ENCODE data around the gene ADAMTSL3.

Gene ADAMTSL3

DNA sequence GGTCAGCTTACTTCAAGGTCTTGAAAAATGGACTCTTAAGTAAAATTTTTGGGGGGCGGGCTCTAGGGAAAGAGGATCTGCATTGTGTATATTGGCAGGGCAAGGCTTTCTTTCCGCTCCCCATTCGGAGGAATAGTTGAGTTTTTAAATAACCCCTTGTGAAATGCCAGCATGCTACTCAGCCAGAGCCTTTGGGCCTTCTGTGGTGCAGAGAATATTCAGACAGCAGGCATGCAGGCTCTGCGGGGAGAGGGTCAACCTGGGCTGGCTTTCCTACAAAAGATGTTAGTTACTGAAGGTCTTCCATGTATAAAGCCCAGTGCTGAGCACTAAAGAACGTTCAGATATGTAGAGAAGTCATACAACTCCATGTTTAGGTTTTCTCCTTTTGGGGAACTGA lies 40.6 kb downstream of the ADAMTSL3 start:
- Histone ChIP-seq H3K36me3 (ENCODE audit: control insufficient read depth in 4 of 4, insufficient read depth in 4 of 4, low read length in 3 of 4) (no peaks in the 10 kb centered on the region), H3K4me3 (ENCODE audit: control insufficient read depth in 1 of 7, extremely low read depth in 1 of 7, insufficient read depth in 4 of 7, low read depth in 2 of 7, low read length in 6 of 7) (no peak overlapping the region), H3K4me1 (ENCODE audit: control extremely low read depth in 1 of 4, control insufficient read depth in 4 of 4, insufficient read depth in 4 of 4, low read length in 3 of 4) (no peaks in the 10 kb centered on the region), H3K27ac (ENCODE audit: insufficient read depth in 1 of 2, low read depth in 1 of 2, low read length in 2 of 2, poor library complexity in 1 of 2, severe bottlenecking in 2 of 2) (no peak overlapping the region), H3K27me3 (replicated peaks in 2 of 5; ENCODE audit: control insufficient read depth in 4 of 5, insufficient read depth in 5 of 5, low read length in 4 of 5) (peaks cover 0 to 2% (median 0%) of the 10 kb centered on the region in 5 experiments), H3K9me3 (ENCODE audit: control extremely low read depth in 1 of 5, control insufficient read depth in 4 of 5, insufficient read depth in 2 of 5, low read depth in 1 of 5, low read length in 4 of 5) (peaks cover 0 to 2% (median 0%) of the 10 kb centered on the region in 5 experiments)
- POLR2A ChIA-PET: no interaction called here
- WGBS (ENCODE audit: insufficient coverage): 96% methylated on average over 5 of the region's 5 CpGs
- CTCF ChIA-PET: no interaction called here
- no peak for DNase-seq

DNA sequence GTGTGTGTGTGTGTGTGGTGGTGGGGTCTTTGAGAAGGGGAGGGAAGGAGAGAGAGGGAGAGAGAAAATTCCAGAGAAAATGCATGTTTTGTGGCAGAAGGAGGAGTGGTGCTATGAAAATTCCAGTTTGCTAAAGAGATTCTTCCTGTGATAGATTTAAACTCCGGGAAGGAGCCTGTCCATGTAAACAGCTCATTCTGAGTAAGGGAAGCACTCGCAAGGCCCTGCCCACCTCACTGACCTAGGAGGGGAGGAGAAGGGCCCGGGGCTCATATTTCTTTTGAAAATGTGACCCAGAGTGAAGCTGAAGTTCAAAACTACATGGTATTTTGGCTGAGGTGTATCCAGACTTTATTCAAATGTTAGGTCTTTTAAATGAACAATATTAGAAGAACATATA lies 41.3 kb downstream of the ADAMTSL3 start:
- ChIA-PET POLR2A (no interaction called here), CTCF (no interaction called here)
- no peak for DNase-seq
- Histone ChIP-seq H3K27me3 (replicated peaks in 2 of 5; ENCODE audit: control insufficient read depth in 4 of 5, insufficient read depth in 5 of 5, low read length in 4 of 5) (peaks cover 0 to 2% (median 0%) of the 10 kb centered on the region in 5 experiments), H3K9me3 (ENCODE audit: control extremely low read depth in 1 of 5, control insufficient read depth in 4 of 5, insufficient read depth in 2 of 5, low read depth in 1 of 5, low read length in 4 of 5) (peaks cover 0 to 2% (median 0%) of the 10 kb centered on the region in 5 experiments), H3K36me3 (ENCODE audit: control insufficient read depth in 4 of 4, insufficient read depth in 4 of 4, low read length in 3 of 4) (no peaks in the 10 kb centered on the region), H3K27ac (ENCODE audit: insufficient read depth in 1 of 2, low read depth in 1 of 2, low read length in 2 of 2, poor library complexity in 1 of 2, severe bottlenecking in 2 of 2) (no peak overlapping the region), H3K4me1 (ENCODE audit: control extremely low read depth in 1 of 4, control insufficient read depth in 4 of 4, insufficient read depth in 4 of 4, low read length in 3 of 4) (no peaks in the 10 kb centered on the region), H3K4me3 (ENCODE audit: control insufficient read depth in 1 of 7, extremely low read depth in 1 of 7, insufficient read depth in 4 of 7, low read depth in 2 of 7, low read length in 6 of 7) (no peak overlapping the region)
- 96% methylated on average over 3 of the region's 3 CpGs for WGBS (ENCODE audit: insufficient coverage)

DNA sequence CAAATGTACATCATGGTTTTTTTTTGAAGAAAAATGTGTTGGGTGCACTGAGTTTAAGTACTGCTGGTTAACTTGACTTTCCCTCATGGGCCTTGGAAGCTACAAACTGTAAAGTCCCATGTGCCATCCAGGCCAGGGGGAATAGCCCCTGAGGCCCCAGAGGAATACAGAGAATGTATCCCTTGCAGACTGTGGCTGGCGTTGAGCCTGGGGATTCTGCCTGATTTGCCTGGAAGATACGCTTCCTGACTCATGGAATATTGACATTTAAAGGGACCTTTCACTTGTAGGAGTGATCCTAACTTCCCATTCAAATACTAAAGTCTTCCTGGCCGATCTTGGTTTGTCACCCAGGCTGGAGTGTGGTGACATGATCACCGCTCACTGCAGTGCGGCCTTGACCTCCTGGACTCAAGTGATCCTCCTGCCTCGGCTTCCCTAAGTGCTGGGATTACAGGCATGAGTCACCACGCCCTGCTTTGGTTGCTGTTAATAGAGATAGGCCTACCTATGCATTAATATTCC lies 42.0 kb downstream of the ADAMTSL3 start:
- Histone ChIP-seq H3K27me3 (replicated peaks in 2 of 5; ENCODE audit: control insufficient read depth in 4 of 5, insufficient read depth in 5 of 5, low read length in 4 of 5) (peaks cover 0 to 2% (median 0%) of the 10 kb centered on the region in 5 experiments), H3K4me3 (ENCODE audit: control insufficient read depth in 1 of 7, extremely low read depth in 1 of 7, insufficient read depth in 4 of 7, low read depth in 2 of 7, low read length in 6 of 7) (no peak overlapping the region), H3K4me1 (ENCODE audit: control extremely low read depth in 1 of 4, control insufficient read depth in 4 of 4, insufficient read depth in 4 of 4, low read length in 3 of 4) (no peaks in the 10 kb centered on the region), H3K9me3 (ENCODE audit: control extremely low read depth in 1 of 5, control insufficient read depth in 4 of 5, insufficient read depth in 2 of 5, low read depth in 1 of 5, low read length in 4 of 5) (peaks cover 0 to 2% (median 0%) of the 10 kb centered on the region in 5 experiments), H3K36me3 (ENCODE audit: control insufficient read depth in 4 of 4, insufficient read depth in 4 of 4, low read length in 3 of 4) (no peaks in the 10 kb centered on the region), H3K27ac (ENCODE audit: insufficient read depth in 1 of 2, low read depth in 1 of 2, low read length in 2 of 2, poor library complexity in 1 of 2, severe bottlenecking in 2 of 2) (no peak overlapping the region)
- WGBS (ENCODE audit: insufficient coverage): 98% methylated on average over 7 of the region's 7 CpGs
- POLR2A ChIA-PET: no interaction called here
- CTCF ChIA-PET: no interaction called here
- DNase-seq: no peak

DNA sequence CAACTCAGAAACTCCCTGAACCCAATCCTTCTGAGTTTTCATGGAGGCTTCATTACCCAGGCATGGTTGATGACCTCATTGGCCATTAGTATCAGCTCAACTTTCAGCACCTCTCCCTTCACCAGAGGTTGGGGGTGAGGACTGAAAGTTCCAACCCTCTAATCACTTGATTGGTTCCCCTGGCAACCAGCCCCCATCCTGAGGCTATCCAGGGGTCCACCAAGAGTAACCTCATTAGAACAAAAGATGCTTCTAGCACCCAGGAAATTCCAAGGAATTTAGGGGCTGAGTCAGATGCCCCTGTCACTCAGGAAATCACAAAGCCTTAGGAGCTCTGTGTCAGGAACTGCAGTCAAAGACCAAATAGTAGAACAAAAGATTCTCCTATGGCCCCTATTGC lies 43.8 kb downstream of the ADAMTSL3 start:
- CTCF ChIA-PET: no interaction called here

DNA sequence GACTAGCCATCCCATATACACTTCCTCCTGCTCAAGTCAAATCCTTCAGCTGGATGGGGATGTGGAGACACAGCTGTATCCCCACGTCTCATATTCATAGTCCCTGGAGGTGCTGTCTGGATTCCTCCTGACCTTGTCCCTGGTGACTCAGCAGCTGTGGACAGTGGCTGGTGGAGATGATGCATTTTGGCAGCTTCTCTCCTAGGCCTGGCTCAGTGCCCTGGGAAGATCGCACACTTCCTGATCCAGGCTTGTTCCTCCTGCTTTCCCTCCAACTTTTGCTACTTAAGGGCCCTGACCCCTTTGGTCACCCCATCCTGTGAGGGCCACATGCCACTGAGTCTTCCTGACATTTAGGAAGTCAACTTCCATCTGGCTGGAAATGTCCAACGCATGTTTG lies 44.4 kb downstream of the ADAMTSL3 start:
- WGBS (ENCODE audit: insufficient coverage): 100% methylated on average over 3 of the region's 3 CpGs
- H3K27me3 ChIP-seq (replicated peaks in 2 of 5; ENCODE audit: control insufficient read depth in 4 of 5, insufficient read depth in 5 of 5, low read length in 4 of 5): no peaks in the 10 kb centered on the region
- H3K36me3 ChIP-seq (ENCODE audit: control insufficient read depth in 4 of 4, insufficient read depth in 4 of 4, low read length in 3 of 4): no peaks in the 10 kb centered on the region
- no peak overlapping the region for H3K4me3 ChIP-seq (ENCODE audit: control insufficient read depth in 1 of 7, extremely low read depth in 1 of 7, insufficient read depth in 4 of 7, low read depth in 2 of 7, low read length in 6 of 7)
- POLR2A ChIA-PET: no interaction called here
- no peak for DNase-seq
- peaks cover 0 to 2% (median 0%) of the 10 kb centered on the region in 5 experiments for H3K9me3 ChIP-seq (ENCODE audit: control extremely low read depth in 1 of 5, control insufficient read depth in 4 of 5, insufficient read depth in 2 of 5, low read depth in 1 of 5, low read length in 4 of 5)
- H3K4me1 ChIP-seq (ENCODE audit: control extremely low read depth in 1 of 4, control insufficient read depth in 4 of 4, insufficient read depth in 4 of 4, low read length in 3 of 4): no peaks in the 10 kb centered on the region
- CTCF ChIA-PET: no interaction called here
- H3K27ac ChIP-seq (ENCODE audit: insufficient read depth in 1 of 2, low read depth in 1 of 2, low read length in 2 of 2, poor library complexity in 1 of 2, severe bottlenecking in 2 of 2): no peak overlapping the region

More for the DNA sequence above, 43.8 kb downstream of the ADAMTSL3 start:
- Histone ChIP-seq H3K4me1 (ENCODE audit: control extremely low read depth in 1 of 4, control insufficient read depth in 4 of 4, insufficient read depth in 4 of 4, low read length in 3 of 4) (no peaks in the 10 kb centered on the region), H3K27ac (ENCODE audit: insufficient read depth in 1 of 2, low read depth in 1 of 2, low read length in 2 of 2, poor library complexity in 1 of 2, severe bottlenecking in 2 of 2) (no peak overlapping the region), H3K27me3 (replicated peaks in 2 of 5; ENCODE audit: control insufficient read depth in 4 of 5, insufficient read depth in 5 of 5, low read length in 4 of 5) (no peaks in the 10 kb centered on the region), H3K9me3 (ENCODE audit: control extremely low read depth in 1 of 5, control insufficient read depth in 4 of 5, insufficient read depth in 2 of 5, low read depth in 1 of 5, low read length in 4 of 5) (peaks cover 0 to 2% (median 0%) of the 10 kb centered on the region in 5 experiments), H3K4me3 (ENCODE audit: control insufficient read depth in 1 of 7, extremely low read depth in 1 of 7, insufficient read depth in 4 of 7, low read depth in 2 of 7, low read length in 6 of 7) (no peak overlapping the region), H3K36me3 (ENCODE audit: control insufficient read depth in 4 of 4, insufficient read depth in 4 of 4, low read length in 3 of 4) (no peaks in the 10 kb centered on the region)
- POLR2A ChIA-PET: no interaction called here
- DNase-seq: no peak

DNA sequence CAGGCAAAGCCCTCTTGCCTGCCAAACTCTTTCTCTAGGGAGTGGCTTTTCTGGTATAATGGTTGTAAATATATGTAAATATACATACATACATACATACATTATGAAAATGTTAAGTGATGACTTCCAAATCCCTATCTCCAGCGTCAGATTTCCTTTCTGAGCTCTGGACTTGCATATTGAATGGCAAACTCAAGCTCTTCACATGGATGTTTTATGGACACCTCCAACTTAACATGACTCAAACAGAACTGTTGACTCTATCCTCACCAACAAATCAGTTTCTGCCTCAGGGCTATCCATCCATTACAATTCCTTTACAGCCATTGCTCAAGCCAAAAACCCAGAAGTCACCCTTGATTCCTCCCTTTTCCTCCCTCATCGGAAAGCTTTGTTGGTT lies 45.1 kb downstream of the ADAMTSL3 start:
- H3K9me3 ChIP-seq (ENCODE audit: control extremely low read depth in 1 of 5, control insufficient read depth in 4 of 5, insufficient read depth in 2 of 5, low read depth in 1 of 5, low read length in 4 of 5): peaks cover 0 to 2% (median 0%) of the 10 kb centered on the region in 5 experiments
- H3K36me3 ChIP-seq (ENCODE audit: control insufficient read depth in 4 of 4, insufficient read depth in 4 of 4, low read length in 3 of 4): no peaks in the 10 kb centered on the region
- WGBS (ENCODE audit: insufficient coverage): 33% methylated on average over 2 of the region's 2 CpGs
- CTCF ChIA-PET: no interaction called here
- H3K4me3 ChIP-seq (ENCODE audit: control insufficient read depth in 1 of 7, extremely low read depth in 1 of 7, insufficient read depth in 4 of 7, low read depth in 2 of 7, low read length in 6 of 7): no peak overlapping the region
- POLR2A ChIA-PET: no interaction called here
- H3K4me1 ChIP-seq (ENCODE audit: control extremely low read depth in 1 of 4, control insufficient read depth in 4 of 4, insufficient read depth in 4 of 4, low read length in 3 of 4): no peaks in the 10 kb centered on the region
- H3K27me3 ChIP-seq (replicated peaks in 2 of 5; ENCODE audit: control insufficient read depth in 4 of 5, insufficient read depth in 5 of 5, low read length in 4 of 5): no peaks in the 10 kb centered on the region
- no peak overlapping the region for H3K27ac ChIP-seq (ENCODE audit: insufficient read depth in 1 of 2, low read depth in 1 of 2, low read length in 2 of 2, poor library complexity in 1 of 2, severe bottlenecking in 2 of 2)
- no peak for DNase-seq

DNA sequence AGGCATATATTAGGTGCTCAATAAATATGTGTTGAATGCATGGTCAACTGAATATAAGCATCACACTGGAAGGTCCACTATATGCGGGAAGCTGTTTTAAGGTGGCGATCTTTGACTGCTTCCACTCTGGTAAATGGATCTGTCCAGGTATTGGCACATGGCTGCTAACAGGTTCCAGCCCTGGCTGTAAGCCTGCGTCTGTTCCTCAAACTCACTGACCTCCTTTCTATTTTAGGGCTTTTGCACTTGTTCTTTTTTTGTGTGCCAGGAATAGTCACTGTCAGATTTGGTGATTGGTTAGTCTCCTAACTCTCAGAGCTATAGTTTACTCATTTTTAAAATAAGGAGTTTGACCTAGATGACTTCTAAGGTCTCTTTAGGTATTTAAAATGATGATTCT lies 46.2 kb downstream of the ADAMTSL3 start:
- Histone ChIP-seq H3K27ac (ENCODE audit: insufficient read depth in 1 of 2, low read depth in 1 of 2, low read length in 2 of 2, poor library complexity in 1 of 2, severe bottlenecking in 2 of 2) (no peak overlapping the region), H3K4me3 (ENCODE audit: control insufficient read depth in 1 of 7, extremely low read depth in 1 of 7, insufficient read depth in 4 of 7, low read depth in 2 of 7, low read length in 6 of 7) (no peak overlapping the region), H3K4me1 (ENCODE audit: control extremely low read depth in 1 of 4, control insufficient read depth in 4 of 4, insufficient read depth in 4 of 4, low read length in 3 of 4) (no peaks in the 10 kb centered on the region), H3K9me3 (ENCODE audit: control extremely low read depth in 1 of 5, control insufficient read depth in 4 of 5, insufficient read depth in 2 of 5, low read depth in 1 of 5, low read length in 4 of 5) (peaks cover 0 to 2% (median 0%) of the 10 kb centered on the region in 5 experiments), H3K27me3 (replicated peaks in 2 of 5; ENCODE audit: control insufficient read depth in 4 of 5, insufficient read depth in 5 of 5, low read length in 4 of 5) (no peaks in the 10 kb centered on the region), H3K36me3 (ENCODE audit: control insufficient read depth in 4 of 4, insufficient read depth in 4 of 4, low read length in 3 of 4) (no peaks in the 10 kb centered on the region)
- ChIA-PET CTCF (no interaction called here), POLR2A (no interaction called here)
- DNase-seq: no peak
- 100% methylated on average over 2 of the region's 3 CpGs for WGBS (ENCODE audit: insufficient coverage)

Measured in common myeloid progenitor, CD34-positive (primary cell).